H1 (cell line): Measurements from ENCODE around the gene IPO7. TPM values are rescaled to one million over a fixed set of nuclear protein-coding genes. Genes with fewer than 3 reads are reported as not detected.

Experiments used
- FOSL1 ChIP-seq: IDR thresholded peaks from 2 replicates; pipeline ENCODE4 v1.6.1; 2011; ENCODE audit warnings: mild to moderate bottlenecking, low read depth, low read length, moderate library complexity; ENCODE audit not compliant: insufficient read depth
- GABPA ChIP-seq: IDR thresholded peaks from 2 replicates; pipeline ENCODE4 v1.6.1; 2011; ENCODE audit warnings: mild to moderate bottlenecking, low read length, moderate library complexity, borderline replicate concordance; ENCODE audit not compliant: insufficient read depth
- JUN ChIP-seq: IDR thresholded peaks from 2 replicates; pipeline ENCODE4 v1.6.1; 2011; ENCODE audit warnings: low read depth, mild to moderate bottlenecking, improper control_type of control experiment, low read length
- JUND ChIP-seq: IDR thresholded peaks from 2 replicates; pipeline ENCODE4 v1.6.1; 2011; ENCODE audit warnings: mild to moderate bottlenecking, improper control_type of control experiment, low read length
- MAFK ChIP-seq: IDR thresholded peaks from 2 replicates; pipeline ENCODE4 v1.6.1; 2012; ENCODE audit warnings: low read depth, mild to moderate bottlenecking, improper control_type of control experiment, low read length
- RBBP5 ChIP-seq: IDR thresholded peaks from 2 replicates; pipeline ENCODE4 v1.7.1; 2012; ENCODE audit warnings: low read depth, mild to moderate bottlenecking, inconsistent platforms, low read length, moderate library complexity, borderline replicate concordance
- SIX5 ChIP-seq: IDR thresholded peaks from 2 replicates; pipeline ENCODE4 v1.6.1; 2011; ENCODE audit warnings: mild to moderate bottlenecking, low read depth, low read length
- SP1 ChIP-seq: IDR thresholded peaks from 2 replicates; pipeline ENCODE4 v1.6.1; 2011; ENCODE audit warnings: low read depth, low read length
- TAF1 ChIP-seq: IDR thresholded peaks from 2 replicates; pipeline ENCODE4 v1.6.1; 2011; ENCODE audit warnings: mild to moderate bottlenecking, low read depth, low read length
- YY1 ChIP-seq: IDR thresholded peaks from 2 replicates; pipeline ENCODE4 v1.6.1; 2011; ENCODE audit warnings: low read depth, mild to moderate bottlenecking, low read length
- polyA plus RNA-seq, 7 experiments: library from polyadenylated mRNA; depleted of rRNA in 3 of 7; stranded (reverse) in 5 of 7; unstranded in 2 of 7; fragments of >200 nt in 5 of 7; fragments of 200-250 nt in 2 of 7; gene quantifications; 1 replicate in 5 of 7; 2 replicates in 1 of 7; 4 replicates in 1 of 7; pipeline versions ENCODE4 v1.2.1 to v1.2.3, GENCODE V29; 2011 to 2013; ENCODE audit warnings: missing spikeins in 2 of 7, mixed read lengths in 2 of 7
- total RNA-seq: library from RNA; stranded (reverse); fragmentation: NEBNext Ultra II Directional; extraction: Animal tissue kit (Norgen Biotek cat#: 25700); gene quantifications from 2 replicates; pipeline ENCODE4 v1.2.1, GENCODE V29; 2021
- TF ChIP-seq, protein P1 (sequence below): fragments of 300-600 bp; sonication (generic); IDR thresholded peaks from 2 replicates; pipeline ENCODE4 v1.7.1; 2012; ENCODE audit warnings: low read length, moderate library complexity, mild to moderate bottlenecking, inconsistent platforms; ENCODE audit not compliant: insufficient replicate concordance

IPO7 gene
- total and polyA plus RNA-seq, 2 of the 8 experiments (the other 6 are each of a cell fraction or from before 2014, with no cell fraction given) = 45.9 to 259 TPM

DNA sequence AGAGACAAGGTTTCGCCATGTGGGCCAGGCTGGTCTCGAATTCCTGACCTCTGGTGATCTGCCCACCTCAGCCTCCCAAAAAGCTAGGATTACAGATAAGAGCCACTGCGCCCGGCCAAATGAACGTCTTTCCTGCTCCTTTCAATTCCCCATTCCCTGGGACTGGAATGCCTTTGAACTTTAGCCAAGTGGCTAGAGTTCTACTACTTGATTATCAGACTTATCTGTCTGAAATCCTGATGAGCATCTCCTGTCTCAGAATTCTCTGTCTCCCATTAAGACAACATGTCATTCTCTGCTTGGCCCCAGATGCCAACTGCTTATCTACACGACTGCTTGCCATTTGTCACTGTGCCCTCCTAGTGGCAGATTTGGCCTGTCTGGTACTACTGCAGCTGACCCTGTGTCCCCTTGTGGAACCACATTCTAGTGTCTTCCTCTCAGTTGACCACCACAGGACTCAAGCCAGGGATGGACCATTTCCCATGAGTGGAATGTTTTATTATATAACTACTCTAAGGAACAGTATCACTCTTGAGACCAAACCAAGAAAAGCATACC, 33.1 kb upstream of the IPO7 start (continued):
- TF ChIP-seq, protein P1, sequence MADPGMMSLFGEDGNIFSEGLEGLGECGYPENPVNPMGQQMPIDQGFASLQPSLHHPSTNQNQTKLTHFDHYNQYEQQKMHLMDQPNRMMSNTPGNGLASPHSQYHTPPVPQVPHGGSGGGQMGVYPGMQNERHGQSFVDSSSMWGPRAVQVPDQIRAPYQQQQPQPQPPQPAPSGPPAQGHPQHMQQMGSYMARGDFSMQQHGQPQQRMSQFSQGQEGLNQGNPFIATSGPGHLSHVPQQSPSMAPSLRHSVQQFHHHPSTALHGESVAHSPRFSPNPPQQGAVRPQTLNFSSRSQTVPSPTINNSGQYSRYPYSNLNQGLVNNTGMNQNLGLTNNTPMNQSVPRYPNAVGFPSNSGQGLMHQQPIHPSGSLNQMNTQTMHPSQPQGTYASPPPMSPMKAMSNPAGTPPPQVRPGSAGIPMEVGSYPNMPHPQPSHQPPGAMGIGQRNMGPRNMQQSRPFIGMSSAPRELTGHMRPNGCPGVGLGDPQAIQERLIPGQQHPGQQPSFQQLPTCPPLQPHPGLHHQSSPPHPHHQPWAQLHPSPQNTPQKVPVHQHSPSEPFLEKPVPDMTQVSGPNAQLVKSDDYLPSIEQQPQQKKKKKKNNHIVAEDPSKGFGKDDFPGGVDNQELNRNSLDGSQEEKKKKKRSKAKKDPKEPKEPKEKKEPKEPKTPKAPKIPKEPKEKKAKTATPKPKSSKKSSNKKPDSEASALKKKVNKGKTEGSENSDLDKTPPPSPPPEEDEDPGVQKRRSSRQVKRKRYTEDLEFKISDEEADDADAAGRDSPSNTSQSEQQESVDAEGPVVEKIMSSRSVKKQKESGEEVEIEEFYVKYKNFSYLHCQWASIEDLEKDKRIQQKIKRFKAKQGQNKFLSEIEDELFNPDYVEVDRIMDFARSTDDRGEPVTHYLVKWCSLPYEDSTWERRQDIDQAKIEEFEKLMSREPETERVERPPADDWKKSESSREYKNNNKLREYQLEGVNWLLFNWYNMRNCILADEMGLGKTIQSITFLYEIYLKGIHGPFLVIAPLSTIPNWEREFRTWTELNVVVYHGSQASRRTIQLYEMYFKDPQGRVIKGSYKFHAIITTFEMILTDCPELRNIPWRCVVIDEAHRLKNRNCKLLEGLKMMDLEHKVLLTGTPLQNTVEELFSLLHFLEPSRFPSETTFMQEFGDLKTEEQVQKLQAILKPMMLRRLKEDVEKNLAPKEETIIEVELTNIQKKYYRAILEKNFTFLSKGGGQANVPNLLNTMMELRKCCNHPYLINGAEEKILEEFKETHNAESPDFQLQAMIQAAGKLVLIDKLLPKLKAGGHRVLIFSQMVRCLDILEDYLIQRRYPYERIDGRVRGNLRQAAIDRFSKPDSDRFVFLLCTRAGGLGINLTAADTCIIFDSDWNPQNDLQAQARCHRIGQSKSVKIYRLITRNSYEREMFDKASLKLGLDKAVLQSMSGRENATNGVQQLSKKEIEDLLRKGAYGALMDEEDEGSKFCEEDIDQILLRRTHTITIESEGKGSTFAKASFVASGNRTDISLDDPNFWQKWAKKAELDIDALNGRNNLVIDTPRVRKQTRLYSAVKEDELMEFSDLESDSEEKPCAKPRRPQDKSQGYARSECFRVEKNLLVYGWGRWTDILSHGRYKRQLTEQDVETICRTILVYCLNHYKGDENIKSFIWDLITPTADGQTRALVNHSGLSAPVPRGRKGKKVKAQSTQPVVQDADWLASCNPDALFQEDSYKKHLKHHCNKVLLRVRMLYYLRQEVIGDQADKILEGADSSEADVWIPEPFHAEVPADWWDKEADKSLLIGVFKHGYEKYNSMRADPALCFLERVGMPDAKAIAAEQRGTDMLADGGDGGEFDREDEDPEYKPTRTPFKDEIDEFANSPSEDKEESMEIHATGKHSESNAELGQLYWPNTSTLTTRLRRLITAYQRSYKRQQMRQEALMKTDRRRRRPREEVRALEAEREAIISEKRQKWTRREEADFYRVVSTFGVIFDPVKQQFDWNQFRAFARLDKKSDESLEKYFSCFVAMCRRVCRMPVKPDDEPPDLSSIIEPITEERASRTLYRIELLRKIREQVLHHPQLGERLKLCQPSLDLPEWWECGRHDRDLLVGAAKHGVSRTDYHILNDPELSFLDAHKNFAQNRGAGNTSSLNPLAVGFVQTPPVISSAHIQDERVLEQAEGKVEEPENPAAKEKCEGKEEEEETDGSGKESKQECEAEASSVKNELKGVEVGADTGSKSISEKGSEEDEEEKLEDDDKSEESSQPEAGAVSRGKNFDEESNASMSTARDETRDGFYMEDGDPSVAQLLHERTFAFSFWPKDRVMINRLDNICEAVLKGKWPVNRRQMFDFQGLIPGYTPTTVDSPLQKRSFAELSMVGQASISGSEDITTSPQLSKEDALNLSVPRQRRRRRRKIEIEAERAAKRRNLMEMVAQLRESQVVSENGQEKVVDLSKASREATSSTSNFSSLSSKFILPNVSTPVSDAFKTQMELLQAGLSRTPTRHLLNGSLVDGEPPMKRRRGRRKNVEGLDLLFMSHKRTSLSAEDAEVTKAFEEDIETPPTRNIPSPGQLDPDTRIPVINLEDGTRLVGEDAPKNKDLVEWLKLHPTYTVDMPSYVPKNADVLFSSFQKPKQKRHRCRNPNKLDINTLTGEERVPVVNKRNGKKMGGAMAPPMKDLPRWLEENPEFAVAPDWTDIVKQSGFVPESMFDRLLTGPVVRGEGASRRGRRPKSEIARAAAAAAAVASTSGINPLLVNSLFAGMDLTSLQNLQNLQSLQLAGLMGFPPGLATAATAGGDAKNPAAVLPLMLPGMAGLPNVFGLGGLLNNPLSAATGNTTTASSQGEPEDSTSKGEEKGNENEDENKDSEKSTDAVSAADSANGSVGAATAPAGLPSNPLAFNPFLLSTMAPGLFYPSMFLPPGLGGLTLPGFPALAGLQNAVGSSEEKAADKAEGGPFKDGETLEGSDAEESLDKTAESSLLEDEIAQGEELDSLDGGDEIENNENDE = no peak
- TF ChIP-seq RBBP5 (no peak), JUND (no peak), MAFK (no peak), TAF1 (no peak), JUN (no peak), SP1 (no peak), SIX5 (no peak), GABPA (no peak), YY1 (no peak), FOSL1 (no peak)
